DLD1 (cell line): ENCODE data around the gene TDRD7.
"Not testable (repeated sequence)": the region's sequence is repeated elsewhere in the genome, so short reads cannot be mapped to it uniquely, and the experiment has no call there.

Experiments
- in situ Hi-C: cut with HindIII; loops from 2 replicates; pipeline ENCODE4 v1.10.0; 2017; ENCODE audit warnings: low sequenced_read_pairs

TDRD7 gene

GRCh38 chr9:97425336-97425972, 13.6 kb downstream of the TDRD7 start:
- in situ Hi-C loops = no loop called here

GRCh38 chr9:97425973-97426336, 14.1 kb downstream of the TDRD7 start:
- in situ Hi-C loops = no loop called here

GRCh38 chr9:97427885-97428284, 16.0 kb downstream of the TDRD7 start:
- in situ Hi-C loops = no loop called here

- in situ Hi-C loops = no loop called here
Observed at GRCh38 chr9:97430316-97431043, 18.6 kb downstream of the TDRD7 start.

GRCh38 chr9:97431044-97431441, 19.1 kb downstream of the TDRD7 start:
- in situ Hi-C loops = no loop called here

- in situ Hi-C loops = no loop called here
Observed at GRCh38 chr9:97431549-97432143, 19.8 kb downstream of the TDRD7 start.

- in situ Hi-C loops = no loop called here
Observed at GRCh38 chr9:97437051-97437600, 25.2 kb downstream of the TDRD7 start.

- in situ Hi-C loops = no loop called here
Observed at GRCh38 chr9:97438257-97438656, 26.4 kb downstream of the TDRD7 start.

GRCh38 chr9:97438666-97439065, 26.8 kb downstream of the TDRD7 start:
- in situ Hi-C loops = no loop called here

- in situ Hi-C loops = no loop called here
Observed at GRCh38 chr9:97440160-97440559, 28.3 kb downstream of the TDRD7 start.

GRCh38 chr9:97441729-97442128, 29.8 kb downstream of the TDRD7 start:
- in situ Hi-C loops = no loop called here

- in situ Hi-C loops = no loop called here
Observed at GRCh38 chr9:97445119-97445701, 33.3 kb downstream of the TDRD7 start.

GRCh38 chr9:97447001-97447400, 35.1 kb downstream of the TDRD7 start:
- in situ Hi-C loops = no loop called here

GRCh38 chr9:97453573-97453972, 41.7 kb downstream of the TDRD7 start:
- in situ Hi-C loops = not testable (repeated sequence)

GRCh38 chr9:97456841-97457240, 44.9 kb downstream of the TDRD7 start:
- in situ Hi-C loops = not testable (repeated sequence)

- in situ Hi-C loops = no loop called here
Observed at GRCh38 chr9:97459326-97459725, 47.4 kb downstream of the TDRD7 start.

GRCh38 chr9:97462159-97462558, 50.3 kb downstream of the TDRD7 start:
- in situ Hi-C loops = loop anchor here (10.0 kb wide), 1 partner anchor 153 kb away; no protein-coding TSS in a partner anchor

GRCh38 chr9:97462914-97463313, 51.0 kb downstream of the TDRD7 start:
- in situ Hi-C loops = loop anchor here (10.0 kb wide), 1 partner anchor 152 kb away; no protein-coding TSS in a partner anchor

GRCh38 chr9:97468658-97469448, 57.0 kb downstream of the TDRD7 start:
- in situ Hi-C loops = loop anchor here (10.0 kb wide), 1 partner anchor 146 kb away; no protein-coding TSS in a partner anchor

GRCh38 chr9:97470076-97470475, 58.2 kb downstream of the TDRD7 start:
- in situ Hi-C loops = no loop called here

- in situ Hi-C loops = no loop called here
Observed at GRCh38 chr9:97473717-97474116, 61.8 kb downstream of the TDRD7 start.
